CD4-positive, alpha-beta T cell (primary cell): Measurements from ENCODE around the gene BICC1. TPM values are rescaled to one million over a fixed set of nuclear protein-coding genes. Genes with fewer than 3 reads are reported as not detected.

Experiments
- ATAC-seq: fragments of 200-7000 bp; cut with Tn5 transposase; one replicate; pipeline ENCODE4 v1.10.0; 2022; ENCODE audit warnings: mild to moderate bottlenecking; ENCODE audit not compliant: poor library complexity
- CTCF ChIA-PET: fragments of 350-600 bp; sonication (Branson Sonifier 250); formaldehyde crosslinking; loops from one replicate; lab custom pipeline; 2021; ENCODE audit warnings: antibody characterized with exemption, inconsistent platforms; lab: Charles Lee
- POLR2A ChIA-PET: fragments of 350-600 bp; sonication (Branson Sonifier 250); formaldehyde crosslinking; loops from one replicate; lab custom pipeline; 2021; ENCODE audit warnings: antibody characterized with exemption, inconsistent platforms; lab: Charles Lee
- DNase-seq, 14 experiments: peaks; one replicate each; pipeline ENCODE4 v3.0.0-alpha.2; 2013 to 2020; ENCODE audit warnings: mixed read lengths in 2 of 14
- H3K27ac ChIP-seq, 2 donors: one replicate each; pipeline versions ENCODE4 v1.5.1 to v1.7.0; 2013; ENCODE audit warnings: low read length in 2 of 2, low read depth in 1 of 2, mild to moderate bottlenecking in 1 of 2
- H3K27me3 ChIP-seq, 2 experiments: 1 replicate in 1 of 2; 2 replicates in 1 of 2; pipeline versions ENCODE4 v1.6.1 to v1.7.0; 2013; ENCODE audit warnings: low read length in 2 of 2, control low read depth in 1 of 2, mild to moderate bottlenecking in 1 of 2, moderate library complexity in 1 of 2; ENCODE audit not compliant: insufficient read depth in 2 of 2, control insufficient read depth in 1 of 2
- H3K36me3 ChIP-seq: one replicate; pipeline ENCODE4 v1.6.1; 2013; ENCODE audit warnings: low read length, control low read depth; ENCODE audit not compliant: insufficient read depth
- H3K4me1 ChIP-seq: one replicate; pipeline ENCODE4 v1.6.1; 2013; ENCODE audit warnings: low read length, control low read depth; ENCODE audit not compliant: insufficient read depth
- H3K4me3 ChIP-seq: one replicate; pipeline ENCODE4 v1.5.1; 2013; ENCODE audit warnings: mild to moderate bottlenecking, low read length, moderate library complexity
- H3K9me3 ChIP-seq, 2 experiments: 1 replicate in 1 of 2; 2 replicates in 1 of 2; pipeline versions ENCODE4 v1.6.1 to v1.7.0; 2013; ENCODE audit warnings: low read length in 2 of 2, mild to moderate bottlenecking in 2 of 2, control low read depth in 1 of 2, moderate library complexity in 1 of 2; ENCODE audit not compliant: control insufficient read depth in 1 of 2, insufficient read depth in 1 of 2
- H3K27ac Mint-ChIP-seq: one replicate; pipeline ENCODE4 v1.8.0; 2020; ENCODE audit warnings: mixed read lengths
- H3K27me3 Mint-ChIP-seq: one replicate; pipeline ENCODE4 v1.8.0; 2021; ENCODE audit warnings: mixed read lengths
- H3K36me3 Mint-ChIP-seq: one replicate; pipeline ENCODE4 v1.8.0; 2021; ENCODE audit warnings: low read depth, mixed read lengths
- H3K4me1 Mint-ChIP-seq: one replicate; pipeline ENCODE4 v1.8.0; 2021; ENCODE audit warnings: low read depth, mixed read lengths
- H3K4me3 Mint-ChIP-seq: one replicate; pipeline ENCODE4 v1.8.0; 2020; ENCODE audit warnings: mild to moderate bottlenecking, mixed read lengths
- H3K9me3 Mint-ChIP-seq: one replicate; pipeline ENCODE4 v1.8.0; 2020; ENCODE audit warnings: mixed read lengths
- intact Hi-C, 2 experiments: fragments of 100-400 bp; cut with DNase I in 1 of 2; cut with micrococcal nuclease in 1 of 2; formaldehyde crosslinking; loops; one replicate each; pipeline versions ENCODE4 v1.15.1 to v1.9.0; 2023 to 2025; cut with DNase I, micrococcal nuclease
- total RNA-seq, 174 experiments: library from RNA in 2 of 174; stranded (reverse) in 2 of 174; gene quantifications; one replicate each; pipeline ENCODE4 v1.2.3 and lab custom pipeline; 2021 to 2026
- TF ChIP-seq, protein P1 (sequence below): fragments of 200-600 bp; IDR thresholded peaks from one replicate; pipeline ENCODE4 v1.8.0; 2022; ENCODE audit warnings: antibody characterized with exemption, mild to moderate bottlenecking

The BICC1 gene
- total RNA-seq, 2 experiments from 2014 or later: not detected

DNA sequence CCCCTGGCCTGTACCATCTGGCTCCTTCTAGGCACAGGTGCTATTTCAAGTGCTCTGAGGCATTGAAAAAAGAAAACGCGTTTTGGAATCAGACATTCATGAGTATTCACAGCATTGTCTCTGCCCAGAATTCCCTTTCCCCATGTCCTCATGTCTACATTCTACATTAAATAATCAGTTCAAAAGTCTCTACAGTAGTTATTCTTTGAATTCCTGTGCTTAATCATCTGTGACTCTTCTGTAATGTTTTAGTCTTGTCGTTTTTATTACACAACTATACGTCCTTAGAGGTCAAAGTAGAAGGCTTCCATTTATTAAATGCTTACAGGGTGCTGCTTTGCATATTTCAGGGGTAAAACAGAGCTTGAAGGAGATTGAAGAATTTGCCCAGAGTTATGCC is 95.7 kb downstream of the BICC1 start:
- Histone ChIP-seq H3K4me1 (no peaks in the 10 kb centered on the region), H3K27me3 (no peaks in the 10 kb centered on the region), H3K27ac (no peak overlapping the region), H3K36me3 (no peaks in the 10 kb centered on the region), H3K4me3 (no peak overlapping the region), H3K9me3 (no peaks in the 10 kb centered on the region)
- H3K36me3 Mint-ChIP-seq: no peaks in the 10 kb centered on the region
- TF ChIP-seq, protein P1, sequence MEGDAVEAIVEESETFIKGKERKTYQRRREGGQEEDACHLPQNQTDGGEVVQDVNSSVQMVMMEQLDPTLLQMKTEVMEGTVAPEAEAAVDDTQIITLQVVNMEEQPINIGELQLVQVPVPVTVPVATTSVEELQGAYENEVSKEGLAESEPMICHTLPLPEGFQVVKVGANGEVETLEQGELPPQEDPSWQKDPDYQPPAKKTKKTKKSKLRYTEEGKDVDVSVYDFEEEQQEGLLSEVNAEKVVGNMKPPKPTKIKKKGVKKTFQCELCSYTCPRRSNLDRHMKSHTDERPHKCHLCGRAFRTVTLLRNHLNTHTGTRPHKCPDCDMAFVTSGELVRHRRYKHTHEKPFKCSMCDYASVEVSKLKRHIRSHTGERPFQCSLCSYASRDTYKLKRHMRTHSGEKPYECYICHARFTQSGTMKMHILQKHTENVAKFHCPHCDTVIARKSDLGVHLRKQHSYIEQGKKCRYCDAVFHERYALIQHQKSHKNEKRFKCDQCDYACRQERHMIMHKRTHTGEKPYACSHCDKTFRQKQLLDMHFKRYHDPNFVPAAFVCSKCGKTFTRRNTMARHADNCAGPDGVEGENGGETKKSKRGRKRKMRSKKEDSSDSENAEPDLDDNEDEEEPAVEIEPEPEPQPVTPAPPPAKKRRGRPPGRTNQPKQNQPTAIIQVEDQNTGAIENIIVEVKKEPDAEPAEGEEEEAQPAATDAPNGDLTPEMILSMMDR: no peak
- H3K27me3 Mint-ChIP-seq: no peaks in the 10 kb centered on the region
- H3K9me3 Mint-ChIP-seq: no peaks in the 10 kb centered on the region
- DNase-seq: no peak
- POLR2A ChIA-PET: no interaction called here
- intact Hi-C loops: no loop called here
- no peak overlapping the region for H3K4me3 Mint-ChIP-seq
- CTCF ChIA-PET: no interaction called here
- no peak for ATAC-seq
- H3K4me1 Mint-ChIP-seq: no peaks in the 10 kb centered on the region
- H3K27ac Mint-ChIP-seq: no peak overlapping the region

DNA sequence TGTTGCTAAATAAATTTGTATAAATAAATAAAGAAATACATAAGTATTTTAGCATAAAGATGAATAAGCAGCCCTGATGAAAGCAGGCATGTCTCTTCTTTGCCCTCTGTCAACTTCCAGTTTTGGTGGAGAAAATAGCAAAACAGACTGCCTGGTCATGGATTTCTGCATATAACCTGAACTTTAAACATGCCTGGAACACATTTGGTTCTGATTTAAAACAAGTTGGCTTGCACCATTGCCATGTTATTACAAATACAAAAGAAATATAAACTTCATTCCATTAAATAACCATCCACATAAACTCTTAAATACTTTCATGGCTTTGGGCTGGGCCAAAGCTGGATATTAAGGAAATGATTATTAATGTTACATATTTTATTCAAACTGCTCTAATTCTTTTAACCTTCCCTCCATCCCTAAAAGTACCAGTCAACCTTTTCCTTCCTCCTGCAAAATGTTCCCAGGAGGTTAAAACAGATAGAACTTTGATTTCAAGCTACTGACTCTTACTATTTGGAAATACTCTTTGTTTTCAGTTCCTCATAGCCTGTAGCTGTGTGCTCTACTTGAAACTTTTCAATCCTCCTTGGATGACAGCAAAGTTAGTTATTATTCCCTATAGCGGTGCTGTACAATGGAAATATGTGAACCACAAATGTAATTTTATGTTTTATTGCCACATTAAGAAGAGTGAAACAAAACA is 96.3 kb downstream of the BICC1 start:
- POLR2A ChIA-PET: no interaction called here
- H3K4me1 Mint-ChIP-seq: no peaks in the 10 kb centered on the region

DNA sequence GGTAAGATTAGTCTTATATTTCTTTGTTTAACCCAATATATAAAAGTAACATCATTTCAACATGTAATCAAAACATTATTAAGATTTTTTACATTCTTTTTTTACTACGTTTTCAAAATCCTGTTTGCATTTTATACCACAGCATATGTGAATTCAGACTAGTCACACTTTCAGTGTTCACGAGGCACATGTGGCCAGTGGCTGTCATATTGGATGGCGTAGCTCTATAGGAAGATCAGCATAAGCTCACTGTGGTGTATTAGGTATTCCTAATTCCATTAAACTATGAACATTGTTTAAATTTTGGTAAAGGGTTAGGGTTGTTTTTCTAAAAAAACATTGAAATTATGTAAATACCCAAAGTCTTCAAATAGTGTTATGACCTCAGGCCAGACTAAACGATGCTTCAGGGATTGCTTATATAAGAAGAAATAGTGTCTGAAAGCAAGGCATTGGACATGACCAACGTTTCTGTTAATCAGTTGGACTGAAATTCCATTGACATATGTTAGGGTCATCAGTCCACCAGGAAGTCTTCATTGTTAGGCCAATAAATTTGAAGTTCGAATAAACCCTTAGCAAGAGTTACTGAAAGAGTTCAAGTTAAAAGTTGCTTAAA is 97.0 kb downstream of the BICC1 start:
- H3K27ac Mint-ChIP-seq: no peak overlapping the region
- TF ChIP-seq, protein P1: no peak
- intact Hi-C loops: no loop called here
- H3K4me3 Mint-ChIP-seq: no peak overlapping the region
- no peaks in the 10 kb centered on the region for H3K9me3 ChIP-seq
- no peak for DNase-seq
- ATAC-seq: no peak
- ChIA-PET POLR2A (no interaction called here), CTCF (no interaction called here)
- H3K27ac ChIP-seq: no peak overlapping the region
- no peaks in the 10 kb centered on the region for H3K27me3 ChIP-seq
- no peaks in the 10 kb centered on the region for H3K36me3 ChIP-seq
- no peak overlapping the region for H3K4me3 ChIP-seq
- no peaks in the 10 kb centered on the region for H3K9me3 Mint-ChIP-seq
- H3K27me3 Mint-ChIP-seq: no peaks in the 10 kb centered on the region
- H3K36me3 Mint-ChIP-seq: no peaks in the 10 kb centered on the region
- H3K4me1 ChIP-seq: no peaks in the 10 kb centered on the region
- no peaks in the 10 kb centered on the region for H3K4me1 Mint-ChIP-seq

More for the DNA sequence above, 96.3 kb downstream of the BICC1 start:
- H3K4me3 Mint-ChIP-seq: no peak overlapping the region
- H3K27me3 ChIP-seq: no peaks in the 10 kb centered on the region
- ATAC-seq: no peak
- no peaks in the 10 kb centered on the region for H3K27me3 Mint-ChIP-seq
- intact Hi-C loops: no loop called here
- TF ChIP-seq, protein P1: no peak
- no peak overlapping the region for H3K27ac ChIP-seq
- no peak for DNase-seq
- no peaks in the 10 kb centered on the region for H3K4me1 ChIP-seq
- no peak overlapping the region for H3K4me3 ChIP-seq
- CTCF ChIA-PET: no interaction called here
- no peak overlapping the region for H3K27ac Mint-ChIP-seq
- no peaks in the 10 kb centered on the region for H3K9me3 Mint-ChIP-seq
- H3K36me3 ChIP-seq: no peaks in the 10 kb centered on the region
- H3K36me3 Mint-ChIP-seq: no peaks in the 10 kb centered on the region
- no peaks in the 10 kb centered on the region for H3K9me3 ChIP-seq
